Tibial artery (tissue), 4 donors: ENCODE data around the gene PTPN6.

Source experiments
- DNase-seq, 2 donors: peaks; one replicate each; pipeline ENCODE4 v3.0.0-alpha.2; 2019
- H3K27ac ChIP-seq, 2 donors: fragments of 200-600 bp; sonication (generic) in 1 of 2; 1 replicate in 1 of 2; 2 replicates in 1 of 2; pipeline ENCODE4 v1.5.1; 2018 to 2019; ENCODE audit warnings: mild to moderate bottlenecking in 1 of 2
- H3K27me3 ChIP-seq, 2 donors: fragments of 200-600 bp; sonication (generic) in 1 of 2; one replicate each; pipeline versions ENCODE4 v1.5.1 to v1.6.0; 2016 to 2019
- H3K36me3 ChIP-seq, 3 donors: fragments of 200-600 bp; sonication (generic) in 2 of 3; one replicate each; pipeline ENCODE4 v1.5.1; 2016 to 2019; ENCODE audit warnings: mild to moderate bottlenecking in 2 of 3
- H3K4me1 ChIP-seq, 4 donors: fragments of 200-600 bp; sonication (generic) in 2 of 4; 1 replicate in 3 of 4; 2 replicates in 1 of 4; pipeline ENCODE4 v1.5.1; 2016 to 2019
- H3K4me3 ChIP-seq, 2 donors: fragments of 200-600 bp; sonication (generic) in 1 of 2; 1 replicate in 1 of 2; 2 replicates in 1 of 2; pipeline ENCODE4 v1.5.1; 2018 to 2019; ENCODE audit warnings: mild to moderate bottlenecking in 2 of 2
- H3K9me3 ChIP-seq, 3 donors: fragments of 200-600 bp; sonication (generic) in 1 of 3; one replicate each; pipeline ENCODE4 v1.5.1; 2016 to 2019
- CTCF ChIP-seq, 2 experiments: fragments of 200-600 bp in 1 of 2; fragments of 450-650 bp in 1 of 2; IDR thresholded peaks; one replicate each; pipeline ENCODE4 v1.5.1; 2017 to 2019; ENCODE audit warnings: antibody characterized with exemption in 2 of 2, mild to moderate bottlenecking in 1 of 2, moderate library complexity in 1 of 2
- intact Hi-C: fragments of 100-400 bp; cut with DNase I; formaldehyde crosslinking; loops from one replicate; pipeline ENCODE4 v1.15.0; 2023; ENCODE audit warnings: low total_unique reads

The PTPN6 gene

DNA sequence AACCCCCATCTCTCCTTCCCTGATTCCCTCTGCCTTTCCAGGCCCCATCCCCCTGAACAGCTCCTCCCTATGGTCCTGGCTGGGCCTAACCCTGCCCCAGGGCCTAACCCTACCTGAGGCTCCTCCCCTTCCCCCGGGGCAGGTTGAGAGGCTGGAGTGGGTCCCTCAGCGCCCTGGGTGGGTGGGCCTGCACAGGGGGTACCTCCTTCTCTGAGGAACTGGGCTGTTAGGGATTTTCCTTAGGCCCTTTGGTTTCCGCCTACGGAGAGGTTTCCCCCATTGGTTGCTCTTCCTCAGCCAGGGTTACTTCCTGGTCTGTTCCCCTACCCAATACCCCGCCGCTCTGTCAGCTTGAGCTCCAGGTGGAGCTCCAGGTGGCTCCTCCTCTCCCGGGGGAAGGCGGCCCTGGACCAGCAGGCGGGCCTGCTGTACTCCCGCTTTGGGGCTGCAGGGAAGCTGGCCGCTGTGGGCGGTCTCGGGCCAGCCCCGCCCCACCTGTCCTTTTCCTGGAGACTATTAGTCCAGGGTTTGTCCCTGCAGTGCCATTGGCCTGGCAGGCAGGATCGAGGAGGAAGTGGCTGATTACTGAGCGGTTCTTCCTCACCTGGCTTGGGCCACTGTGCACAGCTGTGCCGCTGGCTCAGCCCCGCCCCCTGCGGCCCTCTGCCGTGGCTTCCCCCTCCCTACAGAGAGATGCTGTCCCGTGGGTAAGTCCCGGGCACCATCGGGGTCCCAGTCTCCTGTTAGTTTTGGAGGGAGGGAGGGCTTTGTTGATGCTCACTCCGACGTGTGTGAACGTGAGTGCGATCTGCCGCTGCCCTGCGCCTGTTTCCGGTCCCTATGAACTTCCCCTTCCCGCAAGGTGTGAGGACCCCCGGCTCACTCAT is 4.9 kb upstream of the PTPN6 start:
- H3K36me3 ChIP-seq: peaks cover 6 to 29% (median 20%) of the 10 kb centered on the region in 3 donors
- H3K9me3 ChIP-seq: no peaks in the 10 kb centered on the region
- H3K4me3 ChIP-seq: peak overlapping the region in 1 of 2 donors; percentile 2
- H3K27me3 ChIP-seq: no peaks in the 10 kb centered on the region
- peaks cover 0 to 37% (median 30%) of the 10 kb centered on the region in 4 donors for H3K4me1 ChIP-seq
- peak overlapping the region in 1 of 2 donors; percentile 9 for H3K27ac ChIP-seq
- no peak for TF ChIP-seq CTCF (IDR thresholded peaks at IDR 0.05)
- DNase-seq: no peak
- intact Hi-C loops: loop anchor here (10.0 kb wide), 1 partner anchor 169 kb away; no protein-coding TSS in a partner anchor

GRCh38 chr12:6946920-6947374 is 4.2 kb upstream of the PTPN6 start:
- Histone ChIP-seq H3K9me3 (no peaks in the 10 kb centered on the region), H3K36me3 (peaks cover 0 to 22% (median 14%) of the 10 kb centered on the region in 3 donors), H3K27me3 (no peaks in the 10 kb centered on the region), H3K4me1 (peaks cover 0 to 31% (median 29%) of the 10 kb centered on the region in 4 donors), H3K27ac (no peak overlapping the region), H3K4me3 (no peak overlapping the region)
- intact Hi-C loops: loop anchor here (10.0 kb wide), 1 partner anchor 168 kb away; no protein-coding TSS in a partner anchor
- no peak for TF ChIP-seq CTCF (IDR thresholded peaks at IDR 0.05)
- DNase-seq: no peak

DNA sequence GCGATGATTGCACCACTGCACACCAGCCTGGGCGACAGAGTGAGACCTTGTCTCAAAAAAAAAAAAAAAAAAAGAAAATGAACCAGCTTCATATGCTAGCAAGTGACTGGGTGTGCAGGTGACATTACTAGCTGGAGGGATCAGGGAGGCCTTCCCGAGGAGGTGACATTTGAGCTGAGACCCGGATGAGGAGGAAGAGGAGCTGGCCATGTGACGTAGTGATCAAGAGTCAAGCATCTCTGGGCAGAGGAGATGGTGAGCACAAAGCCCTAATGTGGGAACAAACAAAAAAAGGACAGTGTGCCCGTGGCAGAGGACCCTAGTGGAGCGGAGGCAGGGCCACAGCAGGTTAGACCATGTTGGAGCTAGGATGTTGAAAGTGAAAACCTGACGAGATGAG is 3.5 kb upstream of the PTPN6 start:
- Histone ChIP-seq H3K27me3 (no peaks in the 10 kb centered on the region), H3K9me3 (no peaks in the 10 kb centered on the region), H3K27ac (no peak overlapping the region), H3K4me1 (peaks cover 0 to 28% (median 25%) of the 10 kb centered on the region in 4 donors), H3K4me3 (no peak overlapping the region), H3K36me3 (peaks cover 0 to 21% (median 14%) of the 10 kb centered on the region in 3 donors)
- DNase-seq: no peak
- intact Hi-C loops: loop anchor here (10.0 kb wide), 1 partner anchor 167 kb away; no protein-coding TSS in a partner anchor
- TF ChIP-seq CTCF (IDR thresholded peaks at IDR 0.05): no peak

DNA sequence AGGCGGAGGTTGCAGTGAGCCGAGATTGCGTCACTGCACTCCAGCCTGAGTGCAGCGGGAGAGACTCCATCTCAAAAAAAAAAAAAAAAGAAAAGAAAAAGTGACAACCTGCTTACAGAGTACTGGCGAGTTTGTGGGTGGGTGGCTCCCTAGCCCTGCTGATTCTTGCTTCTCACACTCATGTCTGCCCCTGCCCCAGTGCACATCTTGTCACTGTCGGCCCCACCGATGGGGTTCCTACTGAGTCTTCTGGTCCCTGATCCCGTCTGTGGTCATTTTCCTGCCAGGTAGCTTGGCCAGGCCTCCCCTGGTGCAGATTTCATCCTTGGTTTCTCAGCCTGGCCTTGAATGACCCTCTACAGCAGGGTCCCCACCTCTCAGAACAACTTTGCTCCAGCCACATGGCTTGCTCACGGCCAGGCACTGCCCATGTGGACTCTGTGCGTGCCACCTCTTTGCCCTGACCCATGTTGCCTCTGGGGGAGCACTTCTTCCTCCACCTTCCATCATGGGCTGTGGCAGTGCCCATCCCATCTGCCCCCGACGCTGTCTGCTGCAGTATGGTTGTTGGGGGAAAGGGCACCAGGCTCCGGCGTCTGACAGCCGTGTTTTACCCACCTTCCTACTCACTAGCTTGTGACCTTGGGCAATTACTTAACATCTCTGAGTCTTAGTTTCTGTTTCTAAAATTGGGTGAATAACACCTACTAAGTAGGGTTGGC is 2.1 kb upstream of the PTPN6 start:
- H3K4me3 ChIP-seq: no peak overlapping the region
- no peaks in the 10 kb centered on the region for H3K9me3 ChIP-seq
- peaks cover 0 to 21% (median 14%) of the 10 kb centered on the region in 3 donors for H3K36me3 ChIP-seq
- no peak for DNase-seq
- no peaks in the 10 kb centered on the region for H3K27me3 ChIP-seq
- H3K27ac ChIP-seq: no peak overlapping the region
- no peak for TF ChIP-seq CTCF (IDR thresholded peaks at IDR 0.05)
- intact Hi-C loops: loop anchor here (10.0 kb wide), 1 partner anchor 166 kb away; no protein-coding TSS in a partner anchor
- H3K4me1 ChIP-seq: peaks cover 0 to 20% (median 18%) of the 10 kb centered on the region in 4 donors

DNA sequence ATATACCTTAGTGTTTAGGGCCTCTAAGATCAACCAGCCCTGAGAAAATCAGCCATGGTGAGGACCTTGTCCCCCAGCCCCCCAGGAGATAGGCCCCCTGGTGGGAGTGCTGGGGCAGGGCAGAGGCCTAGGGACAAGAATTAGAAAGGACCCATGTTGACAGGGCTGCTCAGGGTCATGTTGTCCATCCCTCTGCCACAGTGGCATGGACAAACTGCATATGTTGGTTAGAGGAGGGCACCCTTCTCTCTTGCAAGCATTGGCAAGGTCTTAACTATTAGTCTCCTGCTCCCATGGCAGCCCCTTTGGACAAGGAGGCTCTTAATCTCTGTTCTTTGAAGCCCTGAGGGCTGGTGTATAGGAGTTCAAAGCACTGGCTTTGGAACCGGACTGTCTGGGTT is 755 bp upstream of the PTPN6 start:
- no peaks in the 10 kb centered on the region for H3K9me3 ChIP-seq
- DNase-seq: no peak
- TF ChIP-seq CTCF (IDR thresholded peaks at IDR 0.05): no peak
- peaks cover 0 to 12% (median 12%) of the 10 kb centered on the region in 4 donors for H3K4me1 ChIP-seq
- H3K36me3 ChIP-seq: peaks cover 0 to 26% (median 13%) of the 10 kb centered on the region in 3 donors
- intact Hi-C loops: no loop called here
- no peak overlapping the region for H3K4me3 ChIP-seq
- H3K27ac ChIP-seq: no peak overlapping the region
- no peaks in the 10 kb centered on the region for H3K27me3 ChIP-seq
